GM23338 (cell line): ENCODE measurements around the gene FMN1. TPM values are rescaled to one million over a fixed set of nuclear protein-coding genes. Genes with fewer than 3 reads are reported as not detected.

ENCODE experiments used
- ATAC-seq: fragments of 200-7000 bp; cut with Tn5 transposase; 3 replicates; pipeline ENCODE4 v1.9.1; 2020
- DNase-seq: peaks from one replicate; pipeline ENCODE4 v3.0.0-alpha.2; 2015; ENCODE audit warnings: low spot score
- H2AFZ ChIP-seq: fragments of 200-600 bp; sonication (generic); 2 replicates; pipeline ENCODE4 v1.8.0; 2016; ENCODE audit warnings: antibody characterized with exemption, mild to moderate bottlenecking, moderate library complexity
- H3F3A ChIP-seq: fragments of 200-600 bp; sonication (generic); replicated peaks from 2 replicates; pipeline ENCODE4 v1.8.0; 2017; ENCODE audit warnings: antibody characterized with exemption, mixed run types, low read depth
- H3K27ac ChIP-seq: fragments of 200-600 bp; sonication (generic); 2 replicates; pipeline ENCODE4 v1.6.1; 2016; ENCODE audit warnings: low read depth
- H3K27me3 ChIP-seq: fragments of 200-600 bp; sonication (generic); 2 replicates; pipeline ENCODE4 v1.8.0; 2016; ENCODE audit warnings: mild to moderate bottlenecking, mixed run types, moderate library complexity; ENCODE audit not compliant: insufficient read depth
- H3K36me3 ChIP-seq: fragments of 200-600 bp; sonication (generic); 2 replicates; pipeline ENCODE4 v1.8.0; 2016; ENCODE audit warnings: mild to moderate bottlenecking; ENCODE audit not compliant: insufficient read depth
- H3K4me1 ChIP-seq: fragments of 200-600 bp; sonication (generic); 2 replicates; pipeline ENCODE4 v1.8.0; 2016; ENCODE audit warnings: mild to moderate bottlenecking, moderate library complexity; ENCODE audit not compliant: insufficient read depth
- H3K4me2 ChIP-seq: fragments of 200-600 bp; sonication (generic); 2 replicates; pipeline ENCODE4 v1.7.1; 2017; ENCODE audit warnings: mixed run types
- H3K4me3 ChIP-seq: fragments of 200-600 bp; sonication (generic); 2 replicates; pipeline ENCODE4 v1.6.1; 2016; ENCODE audit warnings: mixed run types
- H3K79me2 ChIP-seq: fragments of 200-600 bp; sonication (generic); replicated peaks from 2 replicates; pipeline ENCODE4 v1.8.0; 2017; ENCODE audit warnings: mild to moderate bottlenecking; ENCODE audit not compliant: insufficient read depth
- H3K9me2 ChIP-seq: fragments of 200-600 bp; sonication (generic); 2 replicates; pipeline ENCODE4 v1.8.0; 2017; ENCODE audit not compliant: insufficient read depth
- H4K20me1 ChIP-seq: fragments of 200-600 bp; sonication (generic); replicated peaks from 2 replicates; pipeline ENCODE4 v1.8.0; 2017; ENCODE audit warnings: mild to moderate bottlenecking; ENCODE audit not compliant: insufficient read depth
- H3K27ac Mint-ChIP-seq: 2 replicates; pipeline ENCODE4 v1.8.0; 2020; ENCODE audit warnings: inconsistent platforms, mild to moderate bottlenecking, moderate library complexity, mixed read lengths
- H3K27me3 Mint-ChIP-seq: 3 replicates; pipeline ENCODE4 v1.8.0; 2022; ENCODE audit warnings: low read depth, mild to moderate bottlenecking, moderate library complexity, mixed read lengths, inconsistent platforms; ENCODE audit not compliant: insufficient read depth, poor library complexity
- H3K36me3 Mint-ChIP-seq: 3 replicates; pipeline ENCODE4 v1.8.0; 2021; ENCODE audit warnings: low read depth, mild to moderate bottlenecking, inconsistent platforms, moderate library complexity, mixed read lengths
- H3K4me1 Mint-ChIP-seq: 3 replicates; pipeline ENCODE4 v1.8.0; 2020; ENCODE audit warnings: mild to moderate bottlenecking, inconsistent platforms, mixed read lengths
- H3K4me3 Mint-ChIP-seq: 3 replicates; pipeline ENCODE4 v1.8.0; 2021; ENCODE audit warnings: moderate library complexity, mild to moderate bottlenecking, inconsistent platforms, mixed read lengths
- H3K9me3 Mint-ChIP-seq: 3 replicates; pipeline ENCODE4 v1.8.0; 2020; ENCODE audit warnings: moderate library complexity, mild to moderate bottlenecking, inconsistent platforms, mixed read lengths
- JUNB ChIP-seq: IDR thresholded peaks from one replicate; pipeline ENCODE4 v1.6.1; 2016; ENCODE audit warnings: antibody characterized with exemption; ENCODE audit not compliant: unreplicated experiment
- NANOG ChIP-seq: IDR thresholded peaks from 2 replicates; pipeline ENCODE4 v1.6.1; 2016; ENCODE audit warnings: antibody characterized with exemption, borderline replicate concordance
- POLR2AphosphoS5 ChIP-seq: IDR thresholded peaks from 2 replicates; pipeline ENCODE4 v1.6.1; 2016; ENCODE audit warnings: antibody characterized with exemption, low read depth
- ZNF114 ChIP-seq: fragments of 250-450 bp; sonication (Bioruptor Pico); IDR thresholded peaks from 2 replicates; pipeline ENCODE4 v1.5.0; 2020; ENCODE audit warnings: mild to moderate bottlenecking, moderate library complexity
- polyA plus RNA-seq: library from polyadenylated mRNA; unstranded; fragments of >200 nt; fragmentation: Nextera tagmentation; extraction: Ambion mirVana; gene quantifications from 2 replicates; pipeline ENCODE4 v1.2.1, GENCODE V29; 2016
- total RNA-seq: library from RNA; depleted of rRNA; stranded (reverse); fragments of >200 nt; shearing (Covaris generic); gene quantifications from 2 replicates; pipeline ENCODE4 v1.2.3, GENCODE V29; 2014
- TF ChIP-seq, protein P1 (sequence below): IDR thresholded peaks from one replicate; pipeline ENCODE4 v1.6.1; 2018; ENCODE audit warnings: antibody characterized with exemption; ENCODE audit not compliant: unreplicated experiment
- TF ChIP-seq, protein P2 (sequence below), 2 experiments: fragments of 200-600 bp in 1 of 2; sonication (generic) in 1 of 2; conservative IDR thresholded peaks; 2 replicates each; pipeline versions ENCODE4 v1.5.1 to v1.6.1; 2016 to 2017; ENCODE audit warnings: antibody characterized with exemption in 2 of 2, low read depth in 2 of 2, mild to moderate bottlenecking in 2 of 2, moderate library complexity in 1 of 2

Gene FMN1
- total and polyA plus RNA-seq, 2 experiments from 2014 or later: 1.2 to 1.6 TPM

GRCh38 chr15:33126559-33127290 is 67.8 kb downstream of the FMN1 start:
- no peak overlapping the region for H3K4me3 ChIP-seq
- no peaks in the 10 kb centered on the region; the same call in 1 of the 3 replicates for H3K9me3 Mint-ChIP-seq
- H2AFZ ChIP-seq: no peak overlapping the region; the same call in 1 of the 2 replicates
- no peaks in the 10 kb centered on the region for H3F3A ChIP-seq
- H3K9me2 ChIP-seq: no peaks in the 10 kb centered on the region
- no peaks in the 10 kb centered on the region for H3K27me3 Mint-ChIP-seq
- H4K20me1 ChIP-seq: no peaks in the 10 kb centered on the region
- no peak overlapping the region for H3K4me3 Mint-ChIP-seq
- no peaks in the 10 kb centered on the region for H3K79me2 ChIP-seq
- ATAC-seq (0 out of 3 replicates have a peak, but pooled peaks have one; percentile 31), DNase-seq (peak; percentile 42)
- TF ChIP-seq, protein P1, sequence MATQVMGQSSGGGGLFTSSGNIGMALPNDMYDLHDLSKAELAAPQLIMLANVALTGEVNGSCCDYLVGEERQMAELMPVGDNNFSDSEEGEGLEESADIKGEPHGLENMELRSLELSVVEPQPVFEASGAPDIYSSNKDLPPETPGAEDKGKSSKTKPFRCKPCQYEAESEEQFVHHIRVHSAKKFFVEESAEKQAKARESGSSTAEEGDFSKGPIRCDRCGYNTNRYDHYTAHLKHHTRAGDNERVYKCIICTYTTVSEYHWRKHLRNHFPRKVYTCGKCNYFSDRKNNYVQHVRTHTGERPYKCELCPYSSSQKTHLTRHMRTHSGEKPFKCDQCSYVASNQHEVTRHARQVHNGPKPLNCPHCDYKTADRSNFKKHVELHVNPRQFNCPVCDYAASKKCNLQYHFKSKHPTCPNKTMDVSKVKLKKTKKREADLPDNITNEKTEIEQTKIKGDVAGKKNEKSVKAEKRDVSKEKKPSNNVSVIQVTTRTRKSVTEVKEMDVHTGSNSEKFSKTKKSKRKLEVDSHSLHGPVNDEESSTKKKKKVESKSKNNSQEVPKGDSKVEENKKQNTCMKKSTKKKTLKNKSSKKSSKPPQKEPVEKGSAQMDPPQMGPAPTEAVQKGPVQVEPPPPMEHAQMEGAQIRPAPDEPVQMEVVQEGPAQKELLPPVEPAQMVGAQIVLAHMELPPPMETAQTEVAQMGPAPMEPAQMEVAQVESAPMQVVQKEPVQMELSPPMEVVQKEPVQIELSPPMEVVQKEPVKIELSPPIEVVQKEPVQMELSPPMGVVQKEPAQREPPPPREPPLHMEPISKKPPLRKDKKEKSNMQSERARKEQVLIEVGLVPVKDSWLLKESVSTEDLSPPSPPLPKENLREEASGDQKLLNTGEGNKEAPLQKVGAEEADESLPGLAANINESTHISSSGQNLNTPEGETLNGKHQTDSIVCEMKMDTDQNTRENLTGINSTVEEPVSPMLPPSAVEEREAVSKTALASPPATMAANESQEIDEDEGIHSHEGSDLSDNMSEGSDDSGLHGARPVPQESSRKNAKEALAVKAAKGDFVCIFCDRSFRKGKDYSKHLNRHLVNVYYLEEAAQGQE: no peak
- no peak for TF ChIP-seq JUNB
- H3K36me3 Mint-ChIP-seq: no peaks in the 10 kb centered on the region
- peaks cover 13% of the 10 kb centered on the region for H3K4me1 Mint-ChIP-seq
- H3K27ac Mint-ChIP-seq: no peak overlapping the region
- no peaks in the 10 kb centered on the region for H3K27me3 ChIP-seq
- H3K4me1 ChIP-seq: peaks cover 7% of the 10 kb centered on the region; the same call in 1 of the 2 replicates
- H3K27ac ChIP-seq: no peak overlapping the region
- H3K36me3 ChIP-seq: no peaks in the 10 kb centered on the region; the same call in 1 of the 2 replicates
- H3K4me2 ChIP-seq: peak overlapping the region; percentile 22; the same call in 1 of the 2 replicates

- Histone ChIP-seq H3K36me3 (no peaks in the 10 kb centered on the region; the same call in 1 of the 2 replicates), H3K4me1 (0 out of 2 replicates have a peak, but pooled peaks cover 7% of the 10 kb centered on the region), H2AFZ (no peak overlapping the region; the same call in 1 of the 2 replicates), H3K27ac (no peak overlapping the region), H4K20me1 (no peaks in the 10 kb centered on the region), H3K4me3 (no peak overlapping the region), H3F3A (no peaks in the 10 kb centered on the region), H3K79me2 (no peaks in the 10 kb centered on the region), H3K27me3 (no peaks in the 10 kb centered on the region), H3K4me2 (no peak overlapping the region), H3K9me2 (no peaks in the 10 kb centered on the region)
- H3K4me3 Mint-ChIP-seq: no peak overlapping the region
- H3K27ac Mint-ChIP-seq: no peak overlapping the region
- ATAC-seq (no peak), DNase-seq (no peak)
- H3K36me3 Mint-ChIP-seq: no peaks in the 10 kb centered on the region
- TF ChIP-seq, protein P2, sequence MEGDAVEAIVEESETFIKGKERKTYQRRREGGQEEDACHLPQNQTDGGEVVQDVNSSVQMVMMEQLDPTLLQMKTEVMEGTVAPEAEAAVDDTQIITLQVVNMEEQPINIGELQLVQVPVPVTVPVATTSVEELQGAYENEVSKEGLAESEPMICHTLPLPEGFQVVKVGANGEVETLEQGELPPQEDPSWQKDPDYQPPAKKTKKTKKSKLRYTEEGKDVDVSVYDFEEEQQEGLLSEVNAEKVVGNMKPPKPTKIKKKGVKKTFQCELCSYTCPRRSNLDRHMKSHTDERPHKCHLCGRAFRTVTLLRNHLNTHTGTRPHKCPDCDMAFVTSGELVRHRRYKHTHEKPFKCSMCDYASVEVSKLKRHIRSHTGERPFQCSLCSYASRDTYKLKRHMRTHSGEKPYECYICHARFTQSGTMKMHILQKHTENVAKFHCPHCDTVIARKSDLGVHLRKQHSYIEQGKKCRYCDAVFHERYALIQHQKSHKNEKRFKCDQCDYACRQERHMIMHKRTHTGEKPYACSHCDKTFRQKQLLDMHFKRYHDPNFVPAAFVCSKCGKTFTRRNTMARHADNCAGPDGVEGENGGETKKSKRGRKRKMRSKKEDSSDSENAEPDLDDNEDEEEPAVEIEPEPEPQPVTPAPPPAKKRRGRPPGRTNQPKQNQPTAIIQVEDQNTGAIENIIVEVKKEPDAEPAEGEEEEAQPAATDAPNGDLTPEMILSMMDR (conservative IDR thresholded peaks at IDR 0.05; ENCODE audit: low read depth in 2 of 2): no peak
- TF ChIP-seq, protein P1: no peak
- TF ChIP-seq NANOG: no peak
- TF ChIP-seq POLR2AphosphoS5: no peak
- no peak for TF ChIP-seq ZNF114 (CRISPR knock-in tag)
- no peaks in the 10 kb centered on the region for H3K27me3 Mint-ChIP-seq
- H3K4me1 Mint-ChIP-seq: peaks cover 13% of the 10 kb centered on the region
- no peaks in the 10 kb centered on the region; the same call in 1 of the 3 replicates for H3K9me3 Mint-ChIP-seq
These were observed 68.5 kb downstream of the FMN1 start for GRCh38 chr15:33125894-33126537.
